HCT116 (cell line): ENCODE data around the gene SLAMF7.

ENCODE experiments used
- CEBPB ChIP-seq: IDR thresholded peaks from 2 replicates; pipeline ENCODE4 v1.6.1; 2012; ENCODE audit warnings: low read depth
- CTCF ChIP-seq, 3 experiments: fragments of 200-600 bp in 1 of 3; sonication (generic) in 1 of 3; IDR thresholded peaks in 2 of 3; conservative IDR thresholded peaks in 1 of 3; 2 replicates each; pipeline ENCODE4 v1.5.1; 2012 to 2017; ENCODE audit warnings: low read depth in 2 of 3, low read length in 2 of 3, antibody characterized with exemption in 1 of 3, borderline replicate concordance in 1 of 3, control low read depth in 1 of 3, mild to moderate bottlenecking in 1 of 3, mixed read lengths in 1 of 3, mixed run types in 1 of 3, moderate library complexity in 1 of 3; ENCODE audit not compliant: insufficient read depth in 1 of 3
- EGR1 ChIP-seq: IDR thresholded peaks from 2 replicates; pipeline ENCODE4 v1.6.1; 2012; ENCODE audit warnings: low read depth
- ELF1 ChIP-seq: IDR thresholded peaks from 2 replicates; pipeline ENCODE4 v1.6.1; 2012; ENCODE audit warnings: low read depth, borderline replicate concordance
- EZH2phosphoT487 ChIP-seq: fragments of 200-600 bp; IDR thresholded peaks from 2 replicates; pipeline ENCODE4 v1.6.1; 2018; ENCODE audit warnings: antibody characterized with exemption, borderline replicate concordance
- JUND ChIP-seq: IDR thresholded peaks from 2 replicates; pipeline ENCODE4 v1.6.1; 2012
- POLR2A ChIP-seq: IDR thresholded peaks from 2 replicates; pipeline ENCODE4 v1.7.0; 2011; ENCODE audit warnings: borderline replicate concordance; ENCODE audit not compliant: insufficient read depth, insufficient read length; ENCODE audit errors: extremely low read depth
- RAD21 ChIP-seq: IDR thresholded peaks from 2 replicates; pipeline ENCODE4 v1.6.1; 2012; ENCODE audit warnings: low read depth, mild to moderate bottlenecking
- SP1 ChIP-seq: IDR thresholded peaks from 2 replicates; pipeline ENCODE4 v1.6.1; 2012; ENCODE audit warnings: low read depth
- TCF7L2 ChIP-seq: IDR thresholded peaks from 2 replicates; pipeline ENCODE4 v1.7.0; 2011; ENCODE audit warnings: borderline replicate concordance, inconsistent platforms; ENCODE audit not compliant: insufficient read depth, insufficient read length; ENCODE audit errors: extremely low read depth
- TF ChIP-seq, protein P1 (sequence below): IDR thresholded peaks from 2 replicates; pipeline ENCODE4 v1.6.1; 2012
- TF ChIP-seq, protein P2 (sequence below): IDR thresholded peaks from 2 replicates; pipeline ENCODE4 v1.6.1; 2012
- TF ChIP-seq, protein P3 (sequence below): IDR thresholded peaks from 2 replicates; pipeline ENCODE4 v1.6.1; 2012; ENCODE audit warnings: low read depth

DNA sequence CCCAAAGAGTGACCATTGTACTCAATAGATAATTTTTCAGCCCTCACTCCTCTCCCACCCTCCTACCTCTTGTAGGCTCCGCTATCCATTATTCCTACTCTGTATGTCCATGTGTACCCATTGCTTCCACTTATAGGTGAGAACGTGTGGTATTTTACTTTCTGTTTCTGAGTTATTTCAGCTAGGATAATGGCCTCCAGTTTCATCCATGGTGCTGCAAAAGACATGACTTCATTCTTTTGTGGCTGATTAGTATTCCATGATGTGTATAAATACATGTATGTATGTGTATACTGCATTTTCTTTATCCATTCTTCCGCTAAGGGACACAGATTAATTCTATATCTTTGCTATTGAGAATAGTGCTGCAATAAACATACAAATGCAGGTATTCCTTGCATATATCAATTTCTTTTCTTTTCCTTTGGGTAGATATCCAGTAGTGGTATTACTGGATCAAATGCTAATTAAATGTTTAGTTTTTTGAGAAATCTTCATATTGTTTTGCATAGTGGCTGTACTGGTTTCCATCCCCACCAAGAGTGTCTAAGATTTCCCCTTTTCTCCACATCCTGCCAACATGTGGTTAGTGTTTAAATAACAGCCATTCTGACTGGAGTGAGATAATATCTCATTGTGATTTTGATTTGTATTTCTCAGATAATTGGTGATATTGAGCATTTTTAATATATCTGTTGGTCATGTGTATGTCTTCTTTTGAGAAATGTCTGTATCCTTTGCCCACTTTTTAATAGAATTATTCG, 61.8 kb downstream of the SLAMF7 start:
- TF ChIP-seq CEBPB (no peak), POLR2A (no peak), CTCF (IDR thresholded peaks at IDR 0.05 in 2 of 3, conservative IDR thresholded peaks at IDR 0.05 in 1 of 3; ENCODE audit: borderline replicate concordance in 1 of 3, insufficient read depth in 1 of 3, low read depth in 2 of 3, low read length in 2 of 3) (no peak), TCF7L2 (no peak), ELF1 (no peak), JUND (no peak), SP1 (no peak), EGR1 (no peak), RAD21 (no peak), EZH2phosphoT487 (no peak)
- TF ChIP-seq, protein P1, sequence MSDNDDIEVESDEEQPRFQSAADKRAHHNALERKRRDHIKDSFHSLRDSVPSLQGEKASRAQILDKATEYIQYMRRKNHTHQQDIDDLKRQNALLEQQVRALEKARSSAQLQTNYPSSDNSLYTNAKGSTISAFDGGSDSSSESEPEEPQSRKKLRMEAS = no peak
- TF ChIP-seq, protein P2, sequence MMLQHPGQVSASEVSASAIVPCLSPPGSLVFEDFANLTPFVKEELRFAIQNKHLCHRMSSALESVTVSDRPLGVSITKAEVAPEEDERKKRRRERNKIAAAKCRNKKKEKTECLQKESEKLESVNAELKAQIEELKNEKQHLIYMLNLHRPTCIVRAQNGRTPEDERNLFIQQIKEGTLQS = no peak
- TF ChIP-seq, protein P3, sequence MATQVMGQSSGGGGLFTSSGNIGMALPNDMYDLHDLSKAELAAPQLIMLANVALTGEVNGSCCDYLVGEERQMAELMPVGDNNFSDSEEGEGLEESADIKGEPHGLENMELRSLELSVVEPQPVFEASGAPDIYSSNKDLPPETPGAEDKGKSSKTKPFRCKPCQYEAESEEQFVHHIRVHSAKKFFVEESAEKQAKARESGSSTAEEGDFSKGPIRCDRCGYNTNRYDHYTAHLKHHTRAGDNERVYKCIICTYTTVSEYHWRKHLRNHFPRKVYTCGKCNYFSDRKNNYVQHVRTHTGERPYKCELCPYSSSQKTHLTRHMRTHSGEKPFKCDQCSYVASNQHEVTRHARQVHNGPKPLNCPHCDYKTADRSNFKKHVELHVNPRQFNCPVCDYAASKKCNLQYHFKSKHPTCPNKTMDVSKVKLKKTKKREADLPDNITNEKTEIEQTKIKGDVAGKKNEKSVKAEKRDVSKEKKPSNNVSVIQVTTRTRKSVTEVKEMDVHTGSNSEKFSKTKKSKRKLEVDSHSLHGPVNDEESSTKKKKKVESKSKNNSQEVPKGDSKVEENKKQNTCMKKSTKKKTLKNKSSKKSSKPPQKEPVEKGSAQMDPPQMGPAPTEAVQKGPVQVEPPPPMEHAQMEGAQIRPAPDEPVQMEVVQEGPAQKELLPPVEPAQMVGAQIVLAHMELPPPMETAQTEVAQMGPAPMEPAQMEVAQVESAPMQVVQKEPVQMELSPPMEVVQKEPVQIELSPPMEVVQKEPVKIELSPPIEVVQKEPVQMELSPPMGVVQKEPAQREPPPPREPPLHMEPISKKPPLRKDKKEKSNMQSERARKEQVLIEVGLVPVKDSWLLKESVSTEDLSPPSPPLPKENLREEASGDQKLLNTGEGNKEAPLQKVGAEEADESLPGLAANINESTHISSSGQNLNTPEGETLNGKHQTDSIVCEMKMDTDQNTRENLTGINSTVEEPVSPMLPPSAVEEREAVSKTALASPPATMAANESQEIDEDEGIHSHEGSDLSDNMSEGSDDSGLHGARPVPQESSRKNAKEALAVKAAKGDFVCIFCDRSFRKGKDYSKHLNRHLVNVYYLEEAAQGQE = no peak
